GM19035 (cell line): ENCODE results near the gene NPS.

ENCODE experiments used
- ATAC-seq: cut with Tn5 transposase; IDR thresholded peaks from one replicate; pipeline ENCODE4 v1.9.1; 2021; ENCODE audit not compliant: unreplicated experiment

Gene NPS

GRCh38 chr10:127549009-127549408 lies at the start of gene NPS:
Gene NPS (plus strand): TSS chr10:127549309. CDS start chr10:127549369, 60 bp downstream.
- ATAC-seq = no peak

GRCh38 chr10:127500127-127500526 lies 49.0 kb upstream of the NPS start:
- no peak for ATAC-seq

GRCh38 chr10:127506094-127506493 lies 43.0 kb upstream of the NPS start:
- ATAC-seq = no peak

- no peak for ATAC-seq
Measured at GRCh38 chr10:127522298-127522697, 26.8 kb upstream of the NPS start.

GRCh38 chr10:127523476-127523875 lies 25.6 kb upstream of the NPS start:
- no peak for ATAC-seq

GRCh38 chr10:127524229-127524628 lies 24.9 kb upstream of the NPS start:
- no peak for ATAC-seq

GRCh38 chr10:127524908-127525665 lies 24.0 kb upstream of the NPS start:
- ATAC-seq = no peak

- ATAC-seq = no peak
Measured at GRCh38 chr10:127525686-127526085, 23.4 kb upstream of the NPS start.

- no peak for ATAC-seq
Measured at GRCh38 chr10:127526161-127526560, 22.9 kb upstream of the NPS start.

GRCh38 chr10:127527320-127527719 lies 21.8 kb upstream of the NPS start:
- no peak for ATAC-seq

- no peak for ATAC-seq
Measured at GRCh38 chr10:127527891-127528290, 21.2 kb upstream of the NPS start.

GRCh38 chr10:127532193-127532592 lies 16.9 kb upstream of the NPS start:
- ATAC-seq = no peak

GRCh38 chr10:127532659-127533058 lies 16.4 kb upstream of the NPS start:
- ATAC-seq = no peak

- ATAC-seq = no peak
Measured at GRCh38 chr10:127534074-127534473, 15.0 kb upstream of the NPS start.

- ATAC-seq = no peak
Measured at GRCh38 chr10:127534496-127534895, 14.6 kb upstream of the NPS start.

- no peak for ATAC-seq
Measured at GRCh38 chr10:127535802-127536515, 13.2 kb upstream of the NPS start.

GRCh38 chr10:127536972-127537760 lies 11.9 kb upstream of the NPS start:
- no peak for ATAC-seq

GRCh38 chr10:127537924-127538323 lies 11.2 kb upstream of the NPS start:
- ATAC-seq = no peak

GRCh38 chr10:127548022-127548421 lies 1.1 kb upstream of the NPS start:
- no peak for ATAC-seq

GRCh38 chr10:127550861-127551260 lies 1.8 kb downstream of the NPS start:
- ATAC-seq = no peak

GRCh38 chr10:127552446-127552845 lies 3.3 kb downstream of the NPS start:
- no peak for ATAC-seq

- ATAC-seq = no peak
Measured at GRCh38 chr10:127553417-127553816, 4.3 kb downstream of the NPS start.
